H9 (cell line): Measurements from ENCODE around the gene STX17. TPM values are rescaled to one million over a fixed set of nuclear protein-coding genes. Genes with fewer than 3 reads are reported as not detected.

Source experiments
- DNase-seq: peaks from one replicate; pipeline ENCODE4 v3.0.0-alpha.2; 2017
- H2AFZ ChIP-seq: one replicate; pipeline ENCODE4 v1.6.1; 2013; ENCODE audit warnings: mild to moderate bottlenecking, low read length, control low read depth, moderate library complexity
- H2AK5ac ChIP-seq: 2 replicates; pipeline ENCODE4 v1.6.1; 2013; ENCODE audit warnings: low read length, control low read depth, mixed read lengths; ENCODE audit not compliant: insufficient read length
- H2BK120ac ChIP-seq: one replicate; pipeline ENCODE4 v1.6.1; 2013; ENCODE audit warnings: low read depth, mild to moderate bottlenecking, low read length, control low read depth, inconsistent platforms; ENCODE audit not compliant: poor library complexity, severe bottlenecking
- H2BK12ac ChIP-seq: 2 replicates; pipeline ENCODE4 v1.6.1; 2013; ENCODE audit warnings: low read length, control low read depth, mixed read lengths, low read depth; ENCODE audit not compliant: insufficient read length
- H2BK15ac ChIP-seq: 2 replicates; pipeline ENCODE4 v1.6.1; 2013; ENCODE audit warnings: low read depth, low read length, control low read depth
- H2BK20ac ChIP-seq: one replicate; pipeline ENCODE4 v1.6.1; 2013; ENCODE audit warnings: low read depth, mild to moderate bottlenecking, low read length, control low read depth, inconsistent platforms; ENCODE audit not compliant: poor library complexity, severe bottlenecking
- H2BK5ac ChIP-seq: 2 replicates; pipeline ENCODE4 v1.6.1; 2013; ENCODE audit warnings: low read length, control low read depth, mixed read lengths; ENCODE audit not compliant: insufficient read length
- H3K14ac ChIP-seq: 2 replicates; pipeline ENCODE4 v1.6.1; 2013; ENCODE audit warnings: low read length, control low read depth; ENCODE audit not compliant: insufficient read depth
- H3K18ac ChIP-seq: 2 replicates; pipeline ENCODE4 v1.6.1; 2013; ENCODE audit warnings: low read depth, mild to moderate bottlenecking, mixed read lengths, low read length, control low read depth; ENCODE audit not compliant: insufficient read length
- H3K23ac ChIP-seq: 2 replicates; pipeline ENCODE4 v1.6.1; 2013; ENCODE audit warnings: low read length, control low read depth, mixed read lengths, low read depth; ENCODE audit not compliant: insufficient read length
- H3K23me2 ChIP-seq: 2 replicates; pipeline ENCODE4 v1.6.1; 2013; ENCODE audit warnings: low read depth, mild to moderate bottlenecking, mixed read lengths, low read length, control low read depth; ENCODE audit not compliant: insufficient read length, poor library complexity, severe bottlenecking
- H3K27ac ChIP-seq: 2 replicates; pipeline ENCODE4 v1.5.1; 2013; ENCODE audit warnings: low read length, control low read depth, mixed read lengths, low read depth; ENCODE audit not compliant: insufficient read length
- H3K27me3 ChIP-seq: 2 replicates; pipeline ENCODE4 v1.6.1; 2013; ENCODE audit warnings: low read length, control low read depth, inconsistent platforms; ENCODE audit not compliant: insufficient read depth
- H3K4ac ChIP-seq: 2 replicates; pipeline ENCODE4 v1.6.1; 2013; ENCODE audit warnings: low read depth, mild to moderate bottlenecking, control low read depth, inconsistent platforms, low read length, moderate library complexity
- H3K4me1 ChIP-seq: 2 replicates; pipeline ENCODE4 v1.6.1; 2013; ENCODE audit warnings: low read length, control low read depth, inconsistent platforms; ENCODE audit not compliant: insufficient read depth
- H3K4me2 ChIP-seq: 2 replicates; pipeline ENCODE4 v1.6.1; 2013; ENCODE audit warnings: low read length, control low read depth, mixed read lengths; ENCODE audit not compliant: insufficient read length, insufficient read depth
- H3K56ac ChIP-seq: 2 replicates; pipeline ENCODE4 v1.6.1; 2013; ENCODE audit warnings: low read depth, mild to moderate bottlenecking, mixed read lengths, low read length, control low read depth; ENCODE audit not compliant: insufficient read length
- H3K79me1 ChIP-seq: 2 replicates; pipeline ENCODE4 v1.6.1; 2013; ENCODE audit warnings: low read depth, mild to moderate bottlenecking, moderate library complexity, low read length, control low read depth, inconsistent platforms; ENCODE audit not compliant: insufficient read depth, poor library complexity, severe bottlenecking
- H3K79me2 ChIP-seq: 2 replicates; pipeline ENCODE4 v1.6.1; 2013; ENCODE audit warnings: low read length, control low read depth, inconsistent platforms; ENCODE audit not compliant: insufficient read depth
- H3K9ac ChIP-seq: 2 replicates; pipeline ENCODE4 v1.6.1; 2013; ENCODE audit warnings: low read length, control low read depth, mixed read lengths; ENCODE audit not compliant: insufficient read length; ENCODE audit errors: extremely low read depth
- H3K9me3 ChIP-seq: one replicate; pipeline ENCODE4 v1.6.1; 2013; ENCODE audit warnings: low read depth, low read length, inconsistent platforms; ENCODE audit not compliant: control insufficient read depth
- H3T11ph ChIP-seq: one replicate; pipeline ENCODE4 v1.6.1; 2013; ENCODE audit warnings: mild to moderate bottlenecking, low read length, control low read depth, inconsistent platforms
- H4K20me1 ChIP-seq: one replicate; pipeline ENCODE4 v1.6.1; 2013; ENCODE audit not compliant: control insufficient read depth, insufficient read length, insufficient read depth
- H4K5ac ChIP-seq: 2 replicates; pipeline ENCODE4 v1.6.1; 2013; ENCODE audit warnings: low read depth, mild to moderate bottlenecking, mixed read lengths, low read length, control low read depth; ENCODE audit not compliant: insufficient read length
- H4K8ac ChIP-seq: replicated peaks from 2 replicates; pipeline ENCODE4 v1.6.1; 2013; ENCODE audit warnings: low read length, control low read depth, mixed read lengths, low read depth; ENCODE audit not compliant: insufficient read length
- H4K91ac ChIP-seq: 2 replicates; pipeline ENCODE4 v1.6.1; 2013; ENCODE audit warnings: low read depth, mild to moderate bottlenecking, moderate library complexity, mixed read lengths, low read length, control low read depth; ENCODE audit not compliant: insufficient read length
- H3K27ac Mint-ChIP-seq, 3 experiments: 2 replicates in 2 of 3; 3 replicates in 1 of 3; pipeline ENCODE4 v1.8.0; 2020 to 2021; ENCODE audit warnings: mixed read lengths in 3 of 3, mild to moderate bottlenecking in 1 of 3, moderate library complexity in 1 of 3
- H3K27me3 Mint-ChIP-seq: 2 replicates; pipeline ENCODE4 v1.8.0; 2021; ENCODE audit warnings: low read depth, mild to moderate bottlenecking, moderate library complexity, mixed read lengths
- H3K36me3 Mint-ChIP-seq, 3 experiments: 2 replicates in 2 of 3; 3 replicates in 1 of 3; pipeline ENCODE4 v1.8.0; 2020 to 2021; ENCODE audit warnings: low read depth in 3 of 3, mixed read lengths in 3 of 3; ENCODE audit not compliant: insufficient read depth in 1 of 3
- H3K4me1 Mint-ChIP-seq, 2 experiments: 2 replicates each; pipeline ENCODE4 v1.8.0; 2020; ENCODE audit warnings: mixed read lengths in 2 of 2
- H3K4me3 Mint-ChIP-seq, 2 experiments: 2 replicates in 1 of 2; 3 replicates in 1 of 2; pipeline ENCODE4 v1.8.0; 2020 to 2021; ENCODE audit warnings: mild to moderate bottlenecking in 2 of 2, mixed read lengths in 2 of 2, moderate library complexity in 1 of 2
- H3K9me3 Mint-ChIP-seq, 2 experiments: 2 replicates in 1 of 2; 3 replicates in 1 of 2; pipeline ENCODE4 v1.8.0; 2020; ENCODE audit warnings: mild to moderate bottlenecking in 2 of 2, mixed read lengths in 2 of 2, moderate library complexity in 1 of 2
- CTCF ChIP-seq: fragments of 200-600 bp; sonication (generic); conservative IDR thresholded peaks from 3 replicates; pipeline ENCODE4 v1.8.0; 2021; ENCODE audit warnings: antibody characterized with exemption, mild to moderate bottlenecking
- WGBS: extraction: QIAGEN DNeasy Blood & Tissue Kit; methylation state at CpG from one replicate; pipeline ENCODE4 v1.1.7; 2013; ENCODE audit warnings: missing lambda C conversion rate, low lambda C conversion rate, mixed read lengths; ENCODE audit not compliant: insufficient read length; ENCODE audit errors: extremely low coverage; 5-methylcytosine and 5-hydroxymethylcytosine counted together
- total RNA-seq: library from RNA; stranded (reverse); gene quantifications from 2 replicates; pipeline ENCODE4 v1.2.1, GENCODE V29; 2021

Gene STX17
- total RNA-seq, 1 experiment from 2014 or later, result 21.2 TPM

DNA sequence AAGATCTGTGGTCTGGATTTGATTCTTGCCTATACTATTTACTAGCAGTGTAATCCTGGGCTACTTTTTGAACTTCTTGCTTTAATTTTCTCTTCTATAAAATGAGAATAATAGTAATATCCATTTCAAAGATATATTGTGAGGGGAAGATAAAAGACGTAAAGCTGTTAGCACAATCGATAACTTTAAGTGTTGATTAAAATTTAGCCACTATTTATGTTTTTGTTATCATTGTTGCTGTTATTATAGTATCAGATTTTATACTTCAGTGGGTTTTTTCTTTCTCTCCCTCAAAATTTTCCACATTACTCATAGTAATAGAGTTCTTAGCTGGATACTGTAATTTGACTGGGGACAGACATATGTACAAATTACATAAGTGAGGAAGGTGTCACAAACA lies 42.0 kb downstream of the STX17 start:
- peaks cover 4 to 5% (median 5%) of the 10 kb centered on the region in 3 experiments; a peak in 6 of 7 replicates for H3K36me3 Mint-ChIP-seq
- no peak for TF ChIP-seq CTCF
- no peak overlapping the region for H4K5ac ChIP-seq
- no peak overlapping the region for H3K23ac ChIP-seq
- H3K4me1 ChIP-seq, result no peaks in the 10 kb centered on the region
- H2BK120ac ChIP-seq, result no peak overlapping the region
- no peaks in the 10 kb centered on the region for H3K27me3 ChIP-seq
- no peaks in the 10 kb centered on the region; a peak in 1 of 5 replicates for H3K9me3 Mint-ChIP-seq
- no CpG with 5 or more reads among the region's 2 CpGs for WGBS
- no peak overlapping the region for H3T11ph ChIP-seq
- H2BK5ac ChIP-seq, result no peak overlapping the region
- no peak overlapping the region for H3K14ac ChIP-seq
- H3K18ac ChIP-seq, result no peak overlapping the region
- H3K27ac Mint-ChIP-seq, result no peak overlapping the region
- H3K4ac ChIP-seq, result no peak overlapping the region
- H3K27me3 Mint-ChIP-seq, result no peaks in the 10 kb centered on the region
- no peak for DNase-seq
- H3K27ac ChIP-seq, result no peak overlapping the region
- no peak overlapping the region for H4K91ac ChIP-seq
- no peaks in the 10 kb centered on the region for H3K23me2 ChIP-seq
- H2AFZ ChIP-seq, result no peak overlapping the region
- H3K9me3 ChIP-seq, result no peaks in the 10 kb centered on the region
- H3K4me3 Mint-ChIP-seq, result no peak overlapping the region
- H2BK12ac ChIP-seq, result no peak overlapping the region
- H4K20me1 ChIP-seq, result no peaks in the 10 kb centered on the region
- no peaks in the 10 kb centered on the region for H3K79me1 ChIP-seq
- no peak overlapping the region for H3K4me2 ChIP-seq
- no peak overlapping the region for H2BK15ac ChIP-seq
- H3K9ac ChIP-seq, result no peak overlapping the region
- H3K4me1 Mint-ChIP-seq, result no peaks in the 10 kb centered on the region; a peak in 1 of 4 replicates
- no peaks in the 10 kb centered on the region for H3K79me2 ChIP-seq
- no peak overlapping the region for H3K56ac ChIP-seq
- no peak overlapping the region for H4K8ac ChIP-seq
- H2BK20ac ChIP-seq, result no peak overlapping the region
- no peak overlapping the region for H2AK5ac ChIP-seq
